Effector memory CD4-positive, alpha-beta T cell (primary cell): ENCODE measurements around the gene RAB17.

Experiments
- DNase-seq, 3 donors: peaks; one replicate each; pipeline ENCODE4 v3.0.0-alpha.2; 2020
- H3K27ac ChIP-seq: 2 replicates; pipeline ENCODE4 v1.7.0; 2013; ENCODE audit warnings: mild to moderate bottlenecking, low read length, moderate library complexity; ENCODE audit not compliant: insufficient read depth, poor library complexity, severe bottlenecking
- H3K27me3 ChIP-seq: replicated peaks from 2 replicates; pipeline ENCODE4 v1.7.0; 2013; ENCODE audit warnings: mild to moderate bottlenecking, low read length; ENCODE audit not compliant: insufficient read depth, control insufficient read depth, poor library complexity, severe bottlenecking
- H3K36me3 ChIP-seq: 2 replicates; pipeline ENCODE4 v1.7.0; 2013; ENCODE audit warnings: mild to moderate bottlenecking, low read length, moderate library complexity; ENCODE audit not compliant: control insufficient read depth, insufficient read depth
- H3K4me1 ChIP-seq: 2 replicates; pipeline ENCODE4 v1.7.0; 2013; ENCODE audit warnings: low read length, mild to moderate bottlenecking; ENCODE audit not compliant: control insufficient read depth, insufficient read depth, poor library complexity, severe bottlenecking
- H3K4me3 ChIP-seq: 2 replicates; pipeline ENCODE4 v1.7.0; 2013; ENCODE audit warnings: low read length, low read depth, mild to moderate bottlenecking; ENCODE audit not compliant: insufficient read depth, poor library complexity, severe bottlenecking
- H3K9me3 ChIP-seq: 2 replicates; pipeline ENCODE4 v1.7.0; 2013; ENCODE audit warnings: mild to moderate bottlenecking, low read length, moderate library complexity; ENCODE audit not compliant: control insufficient read depth

RAB17 gene

GRCh38 chr2:237631007-237631785 is 40.7 kb upstream of the RAB17 start:
- H3K36me3 ChIP-seq = no peaks in the 10 kb centered on the region
- no peak overlapping the region for H3K4me3 ChIP-seq
- H3K4me1 ChIP-seq = peaks cover 5% of the 10 kb centered on the region
- H3K9me3 ChIP-seq = no peaks in the 10 kb centered on the region
- H3K27ac ChIP-seq = no peak overlapping the region
- no peak for DNase-seq
- H3K27me3 ChIP-seq = no peaks in the 10 kb centered on the region

GRCh38 chr2:237630216-237631000 is 39.9 kb upstream of the RAB17 start:
- no peak for DNase-seq
- Histone ChIP-seq H3K36me3 (no peaks in the 10 kb centered on the region), H3K27ac (no peak overlapping the region), H3K4me3 (no peak overlapping the region), H3K9me3 (no peaks in the 10 kb centered on the region), H3K4me1 (peaks cover 5% of the 10 kb centered on the region), H3K27me3 (no peaks in the 10 kb centered on the region)

GRCh38 chr2:237629739-237630138 is 39.2 kb upstream of the RAB17 start:
- Histone ChIP-seq H3K36me3 (no peaks in the 10 kb centered on the region), H3K4me1 (peaks cover 5% of the 10 kb centered on the region), H3K27me3 (no peaks in the 10 kb centered on the region), H3K9me3 (no peaks in the 10 kb centered on the region), H3K4me3 (no peak overlapping the region), H3K27ac (no peak overlapping the region)
- no peak for DNase-seq

GRCh38 chr2:237629188-237629534 is 38.6 kb upstream of the RAB17 start:
- Histone ChIP-seq H3K27me3 (no peaks in the 10 kb centered on the region), H3K36me3 (no peaks in the 10 kb centered on the region), H3K4me1 (peaks cover 5% of the 10 kb centered on the region), H3K27ac (no peak overlapping the region), H3K9me3 (no peaks in the 10 kb centered on the region), H3K4me3 (no peak overlapping the region)
- no peak for DNase-seq

- Histone ChIP-seq H3K27me3 (no peaks in the 10 kb centered on the region), H3K27ac (no peak overlapping the region), H3K36me3 (no peaks in the 10 kb centered on the region), H3K4me3 (peak overlapping the region; percentile 38), H3K9me3 (no peaks in the 10 kb centered on the region), H3K4me1 (peaks cover 5% of the 10 kb centered on the region)
- no peak for DNase-seq
These were observed 38.0 kb upstream of the RAB17 start for GRCh38 chr2:237628247-237629187.

- H3K4me3 ChIP-seq = peak within 1 kb of the TSS; percentile 38
- no peaks in the 10 kb centered on the region for H3K9me3 ChIP-seq
- no peaks in the 10 kb centered on the region for H3K36me3 ChIP-seq
- H3K27me3 ChIP-seq = no peaks in the 10 kb centered on the region
- peaks cover 5% of the 10 kb centered on the region for H3K4me1 ChIP-seq
- no peak for DNase-seq
- H3K27ac ChIP-seq = no peak within 1 kb of the TSS
These were observed 37.1 kb upstream of the RAB17 start, which contains the start of gene LRRFIP1 for GRCh38 chr2:237627441-237628246. Gene LRRFIP1 (plus strand): TSS chr2:237627587. CDS start chr2:237627645, 58 bp downstream.

GRCh38 chr2:237626813-237627440 is 36.4 kb upstream of the RAB17 start:
- no peak overlapping the region for H3K27ac ChIP-seq
- H3K4me1 ChIP-seq = peaks cover 5% of the 10 kb centered on the region
- H3K36me3 ChIP-seq = no peaks in the 10 kb centered on the region
- DNase-seq = no peak
- H3K27me3 ChIP-seq = no peaks in the 10 kb centered on the region
- H3K4me3 ChIP-seq = peak overlapping the region; percentile 27
- no peaks in the 10 kb centered on the region for H3K9me3 ChIP-seq

GRCh38 chr2:237625777-237626176 is 35.2 kb upstream of the RAB17 start:
- DNase-seq = no peak
- no peaks in the 10 kb centered on the region for H3K27me3 ChIP-seq
- no peak overlapping the region for H3K27ac ChIP-seq

GRCh38 chr2:237625216-237625705 is 34.7 kb upstream of the RAB17 start:
- Histone ChIP-seq H3K27ac (no peak overlapping the region), H3K4me3 (no peak overlapping the region)

More at GRCh38 chr2:237625777-237626176, 35.2 kb upstream of the RAB17 start:
- Histone ChIP-seq H3K4me1 (peaks cover 5% of the 10 kb centered on the region), H3K4me3 (no peak overlapping the region), H3K36me3 (no peaks in the 10 kb centered on the region), H3K9me3 (no peaks in the 10 kb centered on the region)

More at GRCh38 chr2:237625216-237625705, 34.7 kb upstream of the RAB17 start:
- Histone ChIP-seq H3K9me3 (no peaks in the 10 kb centered on the region), H3K36me3 (no peaks in the 10 kb centered on the region), H3K27me3 (no peaks in the 10 kb centered on the region), H3K4me1 (peaks cover 5% of the 10 kb centered on the region)
- DNase-seq = no peak
